Right ventricle myocardium inferior (tissue), 1 donor: ENCODE results near the gene ABLIM1. TPM values are rescaled to one million over a fixed set of nuclear protein-coding genes. Genes with fewer than 3 reads are reported as not detected.
"Not testable (repeated sequence)": the region's sequence is repeated elsewhere in the genome, so short reads cannot be mapped to it uniquely, and the experiment has no call there.

Experiments
- ATAC-seq: fragments of 200-7000 bp; cut with Tn5 transposase; one replicate; pipeline ENCODE4 v1.9.1; 2020; ENCODE audit warnings: mild to moderate bottlenecking, moderate library complexity
- DNase-seq: peaks from one replicate; pipeline ENCODE4 v3.0.0; 2021; ENCODE audit errors: missing footprints
- intact Hi-C: fragments of 100-400 bp; cut with DNase I; formaldehyde crosslinking; loops from one replicate; pipeline ENCODE4 v1.11.0; 2022
- long read RNA-seq: library from polyadenylated mRNA; unstranded; transcript quantifications from one replicate; pipeline ENCODE4 v2.0.0, GENCODE V29; 2021
- total RNA-seq: library from RNA; stranded (reverse); fragmentation: NEBNext Ultra II Directional; extraction: Animal tissue kit (Norgen Biotek cat#: 25700); gene quantifications from one replicate; pipeline ENCODE4 v1.2.1, GENCODE V29; 2021
- donor health status: DM: no; HTN: yes; CAD: no; lungs with severe emphysema.

ABLIM1 gene
- total RNA-seq, result 730 TPM
- long read RNA-seq, partial matches to known transcripts, result 20 of 142 reads
- long read RNA-seq, other reads (novel, unspliced or antisense), result 122 of 142 reads

- ATAC-seq (no peak), DNase-seq (no peak)
- intact Hi-C loops, result no loop called here
These were observed at the start of gene ABLIM1 for GRCh38 chr10:114658175-114658574. TSS of gene ABLIM1 (minus strand) at chr10:114658275. CDS start at chr10:114658200, 75 bp downstream.

GRCh38 chr10:114706458-114707055, 48.5 kb upstream of the ABLIM1 start:
- intact Hi-C loops, result no loop called here

GRCh38 chr10:114704679-114705078, 46.6 kb upstream of the ABLIM1 start:
- DNase-seq (no peak), ATAC-seq (no peak)
- intact Hi-C loops, result no loop called here

More at GRCh38 chr10:114706458-114707055, 48.5 kb upstream of the ABLIM1 start:
- ATAC-seq, result no peak
- DNase-seq, result no peak

- ATAC-seq (no peak), DNase-seq (no peak)
- intact Hi-C loops, result no loop called here
These were observed 45.5 kb upstream of the ABLIM1 start for GRCh38 chr10:114703377-114704107.

GRCh38 chr10:114698271-114699061, 40.4 kb upstream of the ABLIM1 start:
- no peak for ATAC-seq
- intact Hi-C loops, result loop anchor here (2.0 to 5.0 kb wide), 2 partner anchors 14 to 146 kb away; no protein-coding TSS in a partner anchor
- no peak for DNase-seq

GRCh38 chr10:114697061-114697598, 39.1 kb upstream of the ABLIM1 start:
- DNase-seq (peak; percentile 84), ATAC-seq (peak; percentile 97)
- intact Hi-C loops, result loop anchor here (2.0 to 5.0 kb wide), 2 partner anchors 64 to 145 kb away; no protein-coding TSS in a partner anchor

- intact Hi-C loops, result loop anchor here (2.0 to 5.0 kb wide), 2 partner anchors 64 to 144 kb away; no protein-coding TSS in a partner anchor
- DNase-seq, ATAC-seq: not testable (repeated sequence)
These were observed 38.2 kb upstream of the ABLIM1 start for GRCh38 chr10:114696301-114696700.

- intact Hi-C loops, result loop anchor here (5.0 kb wide), 1 partner anchor 142 kb away; no protein-coding TSS in a partner anchor
- no peak for DNase-seq
- ATAC-seq, result no peak
These were observed 36.7 kb upstream of the ABLIM1 start for GRCh38 chr10:114694752-114695151.

GRCh38 chr10:114694062-114694461, 36.0 kb upstream of the ABLIM1 start:
- intact Hi-C loops, result no loop called here
- DNase-seq, result no peak
- ATAC-seq, result no peak

GRCh38 chr10:114691442-114691941, 33.4 kb upstream of the ABLIM1 start:
- intact Hi-C loops, result no loop called here
- DNase-seq (no peak), ATAC-seq (no peak)

GRCh38 chr10:114688786-114689185, 30.7 kb upstream of the ABLIM1 start:
- no peak for ATAC-seq
- intact Hi-C loops, result no loop called here
- DNase-seq, result no peak

- ATAC-seq (no peak), DNase-seq (no peak)
- intact Hi-C loops, result no loop called here
These were observed 29.4 kb upstream of the ABLIM1 start for GRCh38 chr10:114687459-114687858.

GRCh38 chr10:114686013-114686412, 27.9 kb upstream of the ABLIM1 start:
- ATAC-seq (no peak), DNase-seq (no peak)
- intact Hi-C loops, result no loop called here

GRCh38 chr10:114685456-114685855, 27.4 kb upstream of the ABLIM1 start:
- intact Hi-C loops, result loop anchor here (1.0 to 2.0 kb wide), 3 partner anchors 30 to 53 kb away; no protein-coding TSS in a partner anchor
- DNase-seq, result no peak
- peak; percentile 78 for ATAC-seq

- no peak for DNase-seq
These were observed 26.7 kb upstream of the ABLIM1 start for GRCh38 chr10:114684822-114685209.

GRCh38 chr10:114684084-114684821, 26.2 kb upstream of the ABLIM1 start:
- ATAC-seq (peak; percentile 43), DNase-seq (peak; percentile 74)
- intact Hi-C loops, result loop anchor here (2.0 kb wide), 2 partner anchors 31 to 51 kb away; no protein-coding TSS in a partner anchor

More at GRCh38 chr10:114684822-114685209, 26.7 kb upstream of the ABLIM1 start:
- ATAC-seq, result no peak
- intact Hi-C loops, result loop anchor here (1.0 to 2.0 kb wide), 3 partner anchors 30 to 52 kb away; no protein-coding TSS in a partner anchor

- ATAC-seq (peak; percentile 46), DNase-seq (peak; percentile 63)
- intact Hi-C loops, result no loop called here
These were observed 25.5 kb upstream of the ABLIM1 start for GRCh38 chr10:114683593-114683992.

GRCh38 chr10:114683162-114683561, 25.1 kb upstream of the ABLIM1 start:
- DNase-seq (no peak), ATAC-seq (peak; percentile 35)
- intact Hi-C loops, result no loop called here
